Activated CD4-positive, alpha-beta T cell treated with anti-CD3 and anti-CD28 coated beads, Interleukin-2, amount 50 U/mL, for 48 hours (primary cell): ENCODE results near the gene BCL6B.

Source experiments
- DNase-seq, 2 experiments: peaks; one replicate each; pipeline ENCODE4 v3.0.0-alpha.2; 2020

Gene BCL6B

DNA sequence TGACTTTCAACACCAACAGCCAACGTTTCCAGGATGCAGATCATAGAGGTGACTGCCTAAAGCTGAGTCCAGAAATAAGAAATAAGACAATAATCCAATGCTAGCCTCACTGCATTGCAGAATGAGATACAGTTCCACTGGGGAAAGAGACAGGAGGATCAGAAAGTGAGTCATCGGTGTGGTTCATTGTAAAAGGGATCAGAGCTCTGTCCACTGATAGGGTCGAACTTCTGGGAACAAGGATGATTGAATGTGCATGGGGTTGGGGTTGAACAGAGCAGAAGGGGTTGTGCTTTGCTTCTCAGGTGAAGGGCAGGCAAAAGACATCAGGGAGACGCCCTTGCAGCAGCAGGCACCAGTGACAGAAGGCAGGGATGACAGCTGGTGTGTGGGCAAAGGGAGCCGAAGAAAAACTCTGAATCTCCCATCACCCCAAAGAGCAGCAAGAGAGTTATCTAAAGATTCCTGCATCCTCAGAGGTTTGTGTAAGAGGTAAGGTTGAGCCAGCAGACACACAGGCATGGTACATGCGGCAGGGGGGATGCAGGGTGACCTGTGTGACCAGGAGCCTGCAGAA is 40.8 kb downstream of the BCL6B start:
- no peak for DNase-seq

GRCh38 chr17:7064261-7064660 is 41.4 kb downstream of the BCL6B start:
- DNase-seq, result no peak

DNA sequence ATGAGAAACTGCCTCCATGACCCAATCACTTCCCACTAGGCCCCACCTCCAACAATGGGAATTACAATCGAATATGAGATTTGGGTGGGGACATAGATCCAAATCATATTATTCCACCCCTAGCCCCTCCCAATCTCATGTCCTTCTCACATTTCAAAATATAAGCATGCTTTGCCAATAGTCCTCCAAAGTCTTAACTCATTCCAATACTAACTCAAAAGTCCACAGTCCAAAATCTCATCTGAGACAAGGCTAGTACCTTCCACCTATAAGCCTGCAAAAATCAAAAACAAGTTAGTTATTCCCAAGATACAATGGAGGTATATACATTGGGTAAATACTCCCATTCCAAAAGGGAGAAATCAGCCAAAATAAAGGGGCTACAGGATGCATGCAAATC is 44.3 kb downstream of the BCL6B start:
- no peak for DNase-seq

DNA sequence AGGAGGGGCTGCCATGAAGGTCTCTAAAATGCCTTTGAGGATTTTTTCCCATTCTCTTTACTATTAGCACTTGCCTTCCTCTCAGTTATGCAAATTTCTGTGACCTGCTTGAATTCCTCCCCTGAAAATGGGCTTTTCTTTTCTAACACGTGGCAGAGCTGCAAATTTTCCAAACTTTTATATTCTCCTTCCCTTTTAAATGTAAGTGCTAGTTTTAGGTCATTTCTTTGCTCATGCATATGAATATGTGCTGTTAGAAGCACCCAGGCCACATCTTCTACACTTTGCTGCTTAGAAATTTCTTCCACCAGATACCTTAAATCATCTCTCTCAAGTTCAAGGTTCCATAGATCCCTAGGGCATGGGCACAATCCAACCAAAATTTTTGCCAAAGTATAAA is 45.4 kb downstream of the BCL6B start:
- DNase-seq, result no peak

DNA sequence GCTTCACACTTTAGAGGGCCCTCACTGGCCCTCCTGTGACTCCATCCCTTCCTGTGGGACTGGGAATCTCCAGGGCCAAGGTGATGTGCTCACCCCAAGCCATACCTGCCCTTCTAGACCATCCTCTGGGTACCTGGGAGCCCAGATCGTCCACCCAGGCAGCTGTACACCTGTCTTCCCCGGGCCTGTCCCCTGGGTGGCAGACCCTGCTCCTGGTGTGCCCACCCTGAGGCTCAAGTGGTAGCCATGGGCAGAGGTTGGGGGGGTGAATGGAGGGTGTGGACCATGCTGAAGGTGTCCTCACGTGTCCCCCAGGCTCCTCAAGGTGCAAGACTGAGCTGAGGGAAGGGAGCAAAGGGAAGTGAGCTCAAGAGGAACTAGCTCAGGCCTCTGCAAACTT is 47.9 kb downstream of the BCL6B start:
- no peak for DNase-seq

GRCh38 chr17:7072406-7072805 is 49.6 kb downstream of the BCL6B start:
- no peak for DNase-seq

DNA sequence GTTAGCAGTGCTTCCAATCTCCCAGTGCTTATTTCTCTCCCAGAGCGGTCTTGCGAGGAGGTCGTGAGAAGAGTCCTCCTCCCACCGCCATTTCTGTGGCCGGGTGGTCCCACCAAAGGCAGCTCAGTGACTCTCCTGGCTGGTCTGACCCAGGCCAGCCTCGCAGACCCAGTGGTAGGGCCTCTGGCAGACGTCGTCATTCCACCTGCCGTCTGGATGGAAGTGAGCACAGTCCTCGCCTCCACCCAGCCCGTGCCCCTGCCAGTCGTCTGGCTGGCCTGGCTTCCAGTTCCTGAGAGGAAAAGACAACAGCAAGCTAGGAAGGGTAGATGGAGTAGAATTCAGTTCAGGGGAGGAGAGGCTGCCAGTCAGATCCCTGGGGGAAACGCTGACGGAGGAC is 52.1 kb downstream of the BCL6B start:
- no peak for DNase-seq

- no peak for DNase-seq
Observed at GRCh38 chr17:7077911-7078546, 55.2 kb downstream of the BCL6B start.

- DNase-seq, result no peak
Observed at GRCh38 chr17:7078711-7079110, 55.9 kb downstream of the BCL6B start.
